H1 (cell line): ENCODE measurements around the gene ALK. TPM values are rescaled to one million over a fixed set of nuclear protein-coding genes. Genes with fewer than 3 reads are reported as not detected.

ENCODE experiments used
- BACH1 ChIP-seq: IDR thresholded peaks from 2 replicates; pipeline ENCODE4 v1.6.1; 2012; ENCODE audit warnings: low read length, improper control_type of control experiment
- RBBP5 ChIP-seq: IDR thresholded peaks from 2 replicates; pipeline ENCODE4 v1.7.1; 2012; ENCODE audit warnings: low read depth, mild to moderate bottlenecking, inconsistent platforms, low read length, moderate library complexity, borderline replicate concordance
- SAP30 ChIP-seq: fragments of 300-600 bp; sonication (generic); IDR thresholded peaks from 2 replicates; pipeline ENCODE4 v1.7.1; 2012; ENCODE audit warnings: low read length, moderate library complexity, mild to moderate bottlenecking, inconsistent platforms; ENCODE audit not compliant: insufficient read depth, insufficient replicate concordance
- SP1 ChIP-seq: IDR thresholded peaks from 2 replicates; pipeline ENCODE4 v1.6.1; 2011; ENCODE audit warnings: low read depth, low read length
- SRF ChIP-seq: IDR thresholded peaks from 2 replicates; pipeline ENCODE4 v1.6.1; 2011; ENCODE audit warnings: mild to moderate bottlenecking, low read depth, low read length, moderate library complexity
- TCF12 ChIP-seq: IDR thresholded peaks from 2 replicates; pipeline ENCODE4 v1.6.1; 2011; ENCODE audit warnings: low read depth, mild to moderate bottlenecking, low read length
- polyA plus RNA-seq, 7 experiments: library from polyadenylated mRNA; depleted of rRNA in 3 of 7; stranded (reverse) in 5 of 7; unstranded in 2 of 7; fragments of >200 nt in 5 of 7; fragments of 200-250 nt in 2 of 7; gene quantifications; 1 replicate in 5 of 7; 2 replicates in 1 of 7; 4 replicates in 1 of 7; pipeline versions ENCODE4 v1.2.1 to v1.2.3, GENCODE V29; 2011 to 2013; ENCODE audit warnings: missing spikeins in 2 of 7, mixed read lengths in 2 of 7
- total RNA-seq: library from RNA; stranded (reverse); fragmentation: NEBNext Ultra II Directional; extraction: Animal tissue kit (Norgen Biotek cat#: 25700); gene quantifications from 2 replicates; pipeline ENCODE4 v1.2.1, GENCODE V29; 2021
- TF ChIP-seq, protein P1 (sequence below): fragments of 300-600 bp; sonication (generic); IDR thresholded peaks from 2 replicates; pipeline ENCODE4 v1.7.1; 2012; ENCODE audit warnings: low read length, moderate library complexity, mild to moderate bottlenecking, inconsistent platforms; ENCODE audit not compliant: insufficient replicate concordance

ALK gene
- total and polyA plus RNA-seq, 2 of the 8 experiments (the other 6 are each of a cell fraction or from before 2014, with no cell fraction given) = 0.02 to 0.09 TPM

DNA sequence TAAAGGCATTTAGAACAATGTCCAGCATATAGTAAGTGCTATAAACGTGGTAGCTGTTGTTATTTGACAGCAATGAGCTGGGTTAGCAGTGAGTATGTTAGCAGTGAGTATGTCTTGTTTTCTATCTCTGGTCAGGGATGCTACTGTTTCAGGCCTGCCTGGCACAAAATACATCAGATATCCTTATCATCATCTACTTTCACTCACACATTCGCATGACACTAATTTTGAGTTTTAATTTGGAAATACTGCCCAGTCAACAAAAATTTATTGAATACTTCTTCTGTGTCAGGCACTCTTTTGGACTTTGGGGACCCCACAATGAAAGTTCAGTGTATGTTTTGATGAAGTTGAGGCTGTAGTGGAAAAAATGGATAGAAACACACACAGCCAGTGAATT lies 404.6 kb downstream of the ALK start (continued):
- TF ChIP-seq, protein P1, sequence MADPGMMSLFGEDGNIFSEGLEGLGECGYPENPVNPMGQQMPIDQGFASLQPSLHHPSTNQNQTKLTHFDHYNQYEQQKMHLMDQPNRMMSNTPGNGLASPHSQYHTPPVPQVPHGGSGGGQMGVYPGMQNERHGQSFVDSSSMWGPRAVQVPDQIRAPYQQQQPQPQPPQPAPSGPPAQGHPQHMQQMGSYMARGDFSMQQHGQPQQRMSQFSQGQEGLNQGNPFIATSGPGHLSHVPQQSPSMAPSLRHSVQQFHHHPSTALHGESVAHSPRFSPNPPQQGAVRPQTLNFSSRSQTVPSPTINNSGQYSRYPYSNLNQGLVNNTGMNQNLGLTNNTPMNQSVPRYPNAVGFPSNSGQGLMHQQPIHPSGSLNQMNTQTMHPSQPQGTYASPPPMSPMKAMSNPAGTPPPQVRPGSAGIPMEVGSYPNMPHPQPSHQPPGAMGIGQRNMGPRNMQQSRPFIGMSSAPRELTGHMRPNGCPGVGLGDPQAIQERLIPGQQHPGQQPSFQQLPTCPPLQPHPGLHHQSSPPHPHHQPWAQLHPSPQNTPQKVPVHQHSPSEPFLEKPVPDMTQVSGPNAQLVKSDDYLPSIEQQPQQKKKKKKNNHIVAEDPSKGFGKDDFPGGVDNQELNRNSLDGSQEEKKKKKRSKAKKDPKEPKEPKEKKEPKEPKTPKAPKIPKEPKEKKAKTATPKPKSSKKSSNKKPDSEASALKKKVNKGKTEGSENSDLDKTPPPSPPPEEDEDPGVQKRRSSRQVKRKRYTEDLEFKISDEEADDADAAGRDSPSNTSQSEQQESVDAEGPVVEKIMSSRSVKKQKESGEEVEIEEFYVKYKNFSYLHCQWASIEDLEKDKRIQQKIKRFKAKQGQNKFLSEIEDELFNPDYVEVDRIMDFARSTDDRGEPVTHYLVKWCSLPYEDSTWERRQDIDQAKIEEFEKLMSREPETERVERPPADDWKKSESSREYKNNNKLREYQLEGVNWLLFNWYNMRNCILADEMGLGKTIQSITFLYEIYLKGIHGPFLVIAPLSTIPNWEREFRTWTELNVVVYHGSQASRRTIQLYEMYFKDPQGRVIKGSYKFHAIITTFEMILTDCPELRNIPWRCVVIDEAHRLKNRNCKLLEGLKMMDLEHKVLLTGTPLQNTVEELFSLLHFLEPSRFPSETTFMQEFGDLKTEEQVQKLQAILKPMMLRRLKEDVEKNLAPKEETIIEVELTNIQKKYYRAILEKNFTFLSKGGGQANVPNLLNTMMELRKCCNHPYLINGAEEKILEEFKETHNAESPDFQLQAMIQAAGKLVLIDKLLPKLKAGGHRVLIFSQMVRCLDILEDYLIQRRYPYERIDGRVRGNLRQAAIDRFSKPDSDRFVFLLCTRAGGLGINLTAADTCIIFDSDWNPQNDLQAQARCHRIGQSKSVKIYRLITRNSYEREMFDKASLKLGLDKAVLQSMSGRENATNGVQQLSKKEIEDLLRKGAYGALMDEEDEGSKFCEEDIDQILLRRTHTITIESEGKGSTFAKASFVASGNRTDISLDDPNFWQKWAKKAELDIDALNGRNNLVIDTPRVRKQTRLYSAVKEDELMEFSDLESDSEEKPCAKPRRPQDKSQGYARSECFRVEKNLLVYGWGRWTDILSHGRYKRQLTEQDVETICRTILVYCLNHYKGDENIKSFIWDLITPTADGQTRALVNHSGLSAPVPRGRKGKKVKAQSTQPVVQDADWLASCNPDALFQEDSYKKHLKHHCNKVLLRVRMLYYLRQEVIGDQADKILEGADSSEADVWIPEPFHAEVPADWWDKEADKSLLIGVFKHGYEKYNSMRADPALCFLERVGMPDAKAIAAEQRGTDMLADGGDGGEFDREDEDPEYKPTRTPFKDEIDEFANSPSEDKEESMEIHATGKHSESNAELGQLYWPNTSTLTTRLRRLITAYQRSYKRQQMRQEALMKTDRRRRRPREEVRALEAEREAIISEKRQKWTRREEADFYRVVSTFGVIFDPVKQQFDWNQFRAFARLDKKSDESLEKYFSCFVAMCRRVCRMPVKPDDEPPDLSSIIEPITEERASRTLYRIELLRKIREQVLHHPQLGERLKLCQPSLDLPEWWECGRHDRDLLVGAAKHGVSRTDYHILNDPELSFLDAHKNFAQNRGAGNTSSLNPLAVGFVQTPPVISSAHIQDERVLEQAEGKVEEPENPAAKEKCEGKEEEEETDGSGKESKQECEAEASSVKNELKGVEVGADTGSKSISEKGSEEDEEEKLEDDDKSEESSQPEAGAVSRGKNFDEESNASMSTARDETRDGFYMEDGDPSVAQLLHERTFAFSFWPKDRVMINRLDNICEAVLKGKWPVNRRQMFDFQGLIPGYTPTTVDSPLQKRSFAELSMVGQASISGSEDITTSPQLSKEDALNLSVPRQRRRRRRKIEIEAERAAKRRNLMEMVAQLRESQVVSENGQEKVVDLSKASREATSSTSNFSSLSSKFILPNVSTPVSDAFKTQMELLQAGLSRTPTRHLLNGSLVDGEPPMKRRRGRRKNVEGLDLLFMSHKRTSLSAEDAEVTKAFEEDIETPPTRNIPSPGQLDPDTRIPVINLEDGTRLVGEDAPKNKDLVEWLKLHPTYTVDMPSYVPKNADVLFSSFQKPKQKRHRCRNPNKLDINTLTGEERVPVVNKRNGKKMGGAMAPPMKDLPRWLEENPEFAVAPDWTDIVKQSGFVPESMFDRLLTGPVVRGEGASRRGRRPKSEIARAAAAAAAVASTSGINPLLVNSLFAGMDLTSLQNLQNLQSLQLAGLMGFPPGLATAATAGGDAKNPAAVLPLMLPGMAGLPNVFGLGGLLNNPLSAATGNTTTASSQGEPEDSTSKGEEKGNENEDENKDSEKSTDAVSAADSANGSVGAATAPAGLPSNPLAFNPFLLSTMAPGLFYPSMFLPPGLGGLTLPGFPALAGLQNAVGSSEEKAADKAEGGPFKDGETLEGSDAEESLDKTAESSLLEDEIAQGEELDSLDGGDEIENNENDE = no peak
- TF ChIP-seq SAP30 (no peak), TCF12 (no peak), SRF (no peak), SP1 (no peak), BACH1 (no peak), RBBP5 (no peak)
